Psoas muscle (tissue), 8 donors: Measurements from ENCODE around the gene MOCOS. TPM values are rescaled to one million over a fixed set of nuclear protein-coding genes. Genes with fewer than 3 reads are reported as not detected.

Experiments used
- ATAC-seq, 4 donors: fragments of 200-7000 bp; cut with Tn5 transposase; one replicate each; pipeline ENCODE4 v1.9.1; 2020; ENCODE audit warnings: moderate library complexity in 3 of 4, mild to moderate bottlenecking in 2 of 4
- DNase-seq, 2 donors: peaks; one replicate each; pipeline ENCODE4 v3.0.0-alpha.2; 2020
- H3K27ac ChIP-seq: fragments of 200-600 bp; one replicate; pipeline ENCODE4 v1.8.0; 2022
- H3K27me3 ChIP-seq, 3 donors: fragments of 200-600 bp in 1 of 3; one replicate each; pipeline versions ENCODE4 v1.6.1 to v1.8.0; 2013 to 2022; ENCODE audit warnings: low read length in 2 of 3, mild to moderate bottlenecking in 2 of 3, moderate library complexity in 1 of 3; ENCODE audit not compliant: insufficient read depth in 3 of 3
- H3K36me3 ChIP-seq, 2 donors: fragments of 200-600 bp in 1 of 2; one replicate each; pipeline versions ENCODE4 v1.6.1 to v1.8.0; 2013 to 2022; ENCODE audit warnings: low read depth in 1 of 2, mild to moderate bottlenecking in 1 of 2, moderate library complexity in 1 of 2; ENCODE audit not compliant: insufficient read depth in 1 of 2
- H3K4me1 ChIP-seq: fragments of 200-600 bp; one replicate; pipeline ENCODE4 v1.8.0; 2022
- H3K4me3 ChIP-seq: fragments of 200-600 bp; one replicate; pipeline ENCODE4 v1.8.0; 2022; ENCODE audit warnings: mild to moderate bottlenecking
- H3K9me3 ChIP-seq: fragments of 200-600 bp; one replicate; pipeline ENCODE4 v1.8.0; 2022
- CTCF ChIP-seq: fragments of 200-600 bp; IDR thresholded peaks from one replicate; pipeline ENCODE4 v1.8.0; 2022; ENCODE audit warnings: antibody characterized with exemption
- WGBS, 3 donors: extraction: QIAGEN DNeasy Blood & Tissue Kit; methylation state at CpG; one replicate each; pipeline versions ENCODE4 v1.1.6 to v1.1.7; 2013; 5-methylcytosine and 5-hydroxymethylcytosine counted together
- intact Hi-C, 2 donors: fragments of 100-400 bp; cut with DNase I; formaldehyde crosslinking; loops; one replicate each; pipeline versions ENCODE4 v1.11.0 to v1.14.2; 2022
- polyA plus RNA-seq, 3 donors: library from polyadenylated mRNA; stranded (reverse); fragments of 200-250 nt; gene quantifications; one replicate each; pipeline ENCODE4 v1.2.3, GENCODE V29; 2013
- total RNA-seq, 4 donors: library from RNA; stranded (reverse); fragmentation: NEBNext Ultra II Directional in 2 of 4; extraction: Animal tissue kit (Norgen Biotek cat#: 25700) in 2 of 4; gene quantifications; one replicate each; pipeline versions ENCODE4 v1.2.1 to v1.2.4, GENCODE V29; 2021 to 2023
- donor health status: healthy with polysubstance abuse.
- donor health status: DM: no; HTN: no; CAD: no; lungs with moderate emphysema.
- donor health status: Bipolar disorder and iron deficiency.
- donor health status: healthy.
- donor health status: DM: yes; HTN: yes; CAD: no.
- donor health status: DM: no; HTN: no; CAD: no.
- donor health status: DM: no; HTN: no; CAD: no.
- donor health status: DM: yes; HTN: yes; CAD: no.

Gene MOCOS
- total and polyA plus RNA-seq, 7 donors: 0.30 to 4.8 (median 0.94) TPM

GRCh38 chr18:36312806-36313395, 125.6 kb downstream of the MOCOS start:
- H3K36me3 ChIP-seq: no peaks in the 10 kb centered on the region
- no peak overlapping the region for H3K27ac ChIP-seq
- 35 to 75% (median 46%) methylated on average over 2 of the region's 2 CpGs for WGBS, 3 donors
- no peaks in the 10 kb centered on the region for H3K27me3 ChIP-seq
- intact Hi-C loops: no loop called here
- ATAC-seq (peak in 3 of 4 donors; percentile 31 to 33 (median 32)), DNase-seq (peak in 1 of 2 donors; percentile 25)
- H3K9me3 ChIP-seq: peaks cover under 1% of the 10 kb centered on the region
- TF ChIP-seq CTCF: no peak
- H3K4me1 ChIP-seq: peaks cover 22% of the 10 kb centered on the region
- H3K4me3 ChIP-seq: no peak overlapping the region

- TF ChIP-seq CTCF: no peak
- H3K4me1 ChIP-seq: peaks cover 17% of the 10 kb centered on the region
- 41 to 66% (median 55%) methylated on average over 4 of the region's 4 CpGs for WGBS, 3 donors
- no peaks in the 10 kb centered on the region for H3K27me3 ChIP-seq
- H3K9me3 ChIP-seq: peaks cover 3% of the 10 kb centered on the region
- H3K27ac ChIP-seq: no peak overlapping the region
- DNase-seq: peak; percentile 57 to 79
- H3K4me3 ChIP-seq: no peak overlapping the region
- no peaks in the 10 kb centered on the region for H3K36me3 ChIP-seq
- intact Hi-C loops: no loop called here
- peak in 3 of 4 donors; percentile 43 to 79 (median 72) for ATAC-seq
These were observed 126.8 kb downstream of the MOCOS start for GRCh38 chr18:36314098-36314497.

GRCh38 chr18:36314754-36315153, 127.5 kb downstream of the MOCOS start:
- WGBS, 3 donors: 53 to 69% (median 58%) methylated on average over 4 of the region's 4 CpGs
- Histone ChIP-seq H3K9me3 (peaks cover 3% of the 10 kb centered on the region), H3K27ac (no peak overlapping the region), H3K27me3 (no peaks in the 10 kb centered on the region), H3K36me3 (no peaks in the 10 kb centered on the region), H3K4me3 (no peak overlapping the region), H3K4me1 (peaks cover 12% of the 10 kb centered on the region)
- DNase-seq (no peak), ATAC-seq (peak in 1 of 4 donors; percentile 8)
- TF ChIP-seq CTCF: no peak
- intact Hi-C loops: no loop called here

- WGBS, 3 donors: 75 to 83% (median 76%) methylated on average over 10 of the region's 10 CpGs
- H3K9me3 ChIP-seq: peaks cover 3% of the 10 kb centered on the region
- H3K27me3 ChIP-seq: no peaks in the 10 kb centered on the region
- no peaks in the 10 kb centered on the region for H3K36me3 ChIP-seq
- intact Hi-C loops: no loop called here
- no peak overlapping the region for H3K27ac ChIP-seq
- peaks cover 12% of the 10 kb centered on the region for H3K4me1 ChIP-seq
- DNase-seq (no peak), ATAC-seq (no peak)
- H3K4me3 ChIP-seq: no peak overlapping the region
- TF ChIP-seq CTCF: no peak
These were observed 128.4 kb downstream of the MOCOS start for GRCh38 chr18:36315736-36316135.

GRCh38 chr18:36316246-36316645, 128.9 kb downstream of the MOCOS start:
- intact Hi-C loops: no loop called here
- DNase-seq: no peak
- H3K9me3 ChIP-seq: peaks cover 3% of the 10 kb centered on the region
- no peak overlapping the region for H3K4me3 ChIP-seq
- no peak for ATAC-seq
- TF ChIP-seq CTCF: no peak
- H3K27ac ChIP-seq: no peak overlapping the region
- peaks cover 12% of the 10 kb centered on the region for H3K4me1 ChIP-seq
- no peaks in the 10 kb centered on the region for H3K27me3 ChIP-seq
- H3K36me3 ChIP-seq: no peaks in the 10 kb centered on the region
- 93 to 97% (median 94%) methylated on average over 2 of the region's 2 CpGs for WGBS, 3 donors
